IMR-90 (cell line): Measurements from ENCODE around the gene PCYT1B. TPM values are rescaled to one million over a fixed set of nuclear protein-coding genes. Genes with fewer than 3 reads are reported as not detected.
A peak's percentile ranks its signal among the peaks of the same experiment; 100 is the strongest.

Experiments
- ATAC-seq: fragments of 200-7000 bp; cut with Tn5 transposase; 2 replicates; pipeline ENCODE4 v1.9.1; 2020; ENCODE audit warnings: low read depth, mild to moderate bottlenecking, moderate library complexity
- BruUV-seq: library from RNA; stranded (reverse); fragments of 400-500 nt; replicated peaks from 2 replicates; lab custom pipeline; 2021; lab: Mats Ljungman, UMichigan
- CTCF ChIA-PET: fragments of 300-600 bp; formaldehyde crosslinking; extraction: SDS; loops from one replicate; lab custom pipeline; 2021; ENCODE audit warnings: antibody characterized with exemption; lab: Yijun Ruan, JAX
- POLR2A ChIA-PET: fragments of 300-600 bp; sonication (Branson Sonifier 250); formaldehyde crosslinking; loops from one replicate; lab custom pipeline; 2022; ENCODE audit warnings: antibody characterized with exemption; ENCODE audit not compliant: unreplicated experiment; lab: Charles Lee
- DNase-seq: peaks from one replicate; pipeline ENCODE4 v3.0.0; 2013
- H2AFZ ChIP-seq: replicated peaks from 2 replicates; pipeline ENCODE3; 2013; ENCODE audit warnings: low read length, mild to moderate bottlenecking; ENCODE audit not compliant: poor library complexity
- H2AK5ac ChIP-seq: 2 replicates; pipeline ENCODE4 v1.6.1; 2013; ENCODE audit warnings: low read depth, low read length, inconsistent platforms
- H2AK9ac ChIP-seq: replicated peaks from 2 replicates; pipeline ENCODE3; 2013; ENCODE audit warnings: mild to moderate bottlenecking, low read depth, low read length, moderate library complexity; ENCODE audit not compliant: poor library complexity
- H2BK120ac ChIP-seq: 2 replicates; pipeline ENCODE4 v1.6.1; 2013; ENCODE audit warnings: low read depth, low read length, inconsistent platforms
- H2BK15ac ChIP-seq: 3 replicates; pipeline ENCODE4 v1.6.1; 2013; ENCODE audit warnings: low read depth, low read length, inconsistent platforms
- H2BK20ac ChIP-seq: 2 replicates; pipeline ENCODE4 v1.6.1; 2013; ENCODE audit warnings: low read depth, mild to moderate bottlenecking, inconsistent platforms, low read length, moderate library complexity
- H2BK5ac ChIP-seq: 2 replicates; pipeline ENCODE4 v1.6.1; 2013; ENCODE audit warnings: mild to moderate bottlenecking, low read depth, low read length, inconsistent platforms; ENCODE audit not compliant: poor library complexity, severe bottlenecking
- H3K14ac ChIP-seq: replicated peaks from 2 replicates; pipeline ENCODE4 v1.6.1; 2013; ENCODE audit warnings: low read depth, low read length, inconsistent platforms
- H3K18ac ChIP-seq: 2 replicates; pipeline ENCODE4 v1.6.1; 2013; ENCODE audit warnings: low read depth, low read length, control low read depth
- H3K23ac ChIP-seq: 2 replicates; pipeline ENCODE4 v1.6.1; 2013; ENCODE audit warnings: low read depth, low read length, inconsistent platforms
- H3K27ac ChIP-seq: 2 replicates; pipeline ENCODE4 v1.5.1; 2013; ENCODE audit warnings: mild to moderate bottlenecking, control low read depth, low read length; ENCODE audit not compliant: insufficient read depth
- H3K27me3 ChIP-seq: 2 replicates; pipeline ENCODE4 v1.6.1; 2013; ENCODE audit warnings: low read length; ENCODE audit not compliant: control insufficient read depth, insufficient read depth
- H3K36me3 ChIP-seq: 2 replicates; pipeline ENCODE4 v1.6.1; 2013; ENCODE audit warnings: low read length, mixed read lengths; ENCODE audit not compliant: control insufficient read depth, insufficient read depth
- H3K4ac ChIP-seq: 2 replicates; pipeline ENCODE4 v1.6.1; 2013; ENCODE audit warnings: low read depth, low read length, inconsistent platforms
- H3K4me1 ChIP-seq: 2 replicates; pipeline ENCODE4 v1.6.1; 2013; ENCODE audit warnings: low read length, mixed read lengths; ENCODE audit not compliant: control insufficient read depth, insufficient read depth
- H3K4me2 ChIP-seq: 2 replicates; pipeline ENCODE4 v1.6.1; 2013; ENCODE audit warnings: low read depth, mild to moderate bottlenecking, control low read depth, low read length, moderate library complexity
- H3K4me3 ChIP-seq: 2 replicates; pipeline ENCODE4 v1.5.1; 2013; ENCODE audit warnings: low read depth, mild to moderate bottlenecking, control low read depth, low read length, moderate library complexity; ENCODE audit not compliant: insufficient read depth
- H3K56ac ChIP-seq: 2 replicates; pipeline ENCODE4 v1.6.1; 2013; ENCODE audit warnings: low read length, inconsistent platforms; ENCODE audit not compliant: insufficient read depth; ENCODE audit errors: extremely low read depth
- H3K79me1 ChIP-seq, 2 experiments: 2 replicates each; pipeline ENCODE4 v1.6.1; 2013; ENCODE audit warnings: low read length in 2 of 2, inconsistent platforms in 1 of 2, low read depth in 1 of 2
- H3K9ac ChIP-seq: 2 replicates; pipeline ENCODE4 v1.6.1; 2013; ENCODE audit warnings: low read depth, low read length, control low read depth
- H3K9me1 ChIP-seq: 2 replicates; pipeline ENCODE4 v1.6.1; 2013; ENCODE audit warnings: low read length, inconsistent platforms; ENCODE audit not compliant: insufficient read depth
- H3K9me3 ChIP-seq: 2 replicates; pipeline ENCODE4 v1.6.1; 2013; ENCODE audit warnings: low read length; ENCODE audit not compliant: control insufficient read depth, insufficient read depth
- H4K20me1 ChIP-seq: 2 replicates; pipeline ENCODE4 v1.6.1; 2013; ENCODE audit warnings: low read length, inconsistent platforms; ENCODE audit not compliant: insufficient read depth
- H4K5ac ChIP-seq: 2 replicates; pipeline ENCODE4 v1.6.1; 2013; ENCODE audit warnings: mild to moderate bottlenecking, low read depth, low read length, control low read depth
- H4K8ac ChIP-seq, 2 experiments: 2 replicates each; pipeline ENCODE4 v1.6.1; 2013; ENCODE audit warnings: low read depth in 2 of 2, low read length in 2 of 2, control low read depth in 1 of 2, inconsistent platforms in 1 of 2
- H4K91ac ChIP-seq: 2 replicates; pipeline ENCODE4 v1.6.1; 2013; ENCODE audit warnings: low read depth, low read length, inconsistent platforms; ENCODE audit not compliant: insufficient read depth
- CEBPB ChIP-seq: IDR thresholded peaks from 2 replicates; pipeline ENCODE4 v1.6.1; 2012; ENCODE audit warnings: low read depth, low read length, improper control_type of control experiment
- MAZ ChIP-seq: IDR thresholded peaks from 2 replicates; pipeline ENCODE4 v1.6.1; 2012; ENCODE audit warnings: low read depth, mild to moderate bottlenecking, low read length, improper control_type of control experiment, moderate library complexity, borderline replicate concordance
- MXI1 ChIP-seq: IDR thresholded peaks from 2 replicates; pipeline ENCODE4 v1.6.1; 2012; ENCODE audit warnings: low read depth, mild to moderate bottlenecking, low read length, moderate library complexity, borderline replicate concordance
- POLR2A ChIP-seq: IDR thresholded peaks from 2 replicates; pipeline ENCODE4 v1.6.1; 2012; ENCODE audit warnings: mild to moderate bottlenecking, low read depth, low read length
- RAD21 ChIP-seq: IDR thresholded peaks from 2 replicates; pipeline ENCODE4 v1.6.1; 2012; ENCODE audit warnings: low read length, improper control_type of control experiment
- RFX5 ChIP-seq: IDR thresholded peaks from 2 replicates; pipeline ENCODE4 v1.8.0; 2012; ENCODE audit warnings: low read depth, mild to moderate bottlenecking, low read length, moderate library complexity
- SMC3 ChIP-seq: fragments of 150-350 bp; IDR thresholded peaks from 2 replicates; pipeline ENCODE4 v1.6.1; 2016; ENCODE audit warnings: low read depth, mild to moderate bottlenecking, antibody characterized with exemption, low read length, moderate library complexity
- WGBS, 2 experiments: methylation state at CpG; one replicate each; pipeline versions ENCODE4 v1.1.5 to v1.1.7; 2013; ENCODE audit warnings: missing lambda C conversion rate in 2 of 2; ENCODE audit not compliant: insufficient read length in 1 of 2; ENCODE audit errors: extremely low coverage in 2 of 2; 5-methylcytosine and 5-hydroxymethylcytosine counted together
- dilution Hi-C: fragments of 300-500 bp; cut with HindIII; formaldehyde crosslinking; loops from one replicate; pipeline ENCODE4 v1.14.3; 2018; ENCODE audit warnings: low sequenced_read_pairs; ENCODE audit not compliant: unreplicated experiment
- in situ Hi-C: fragments of 300-500 bp; cut with MboI; formaldehyde crosslinking; loops from 3 replicates; pipeline ENCODE4 v1.14.3; 2019; ENCODE audit warnings: low sequenced_read_pairs, inconsistent platforms, mixed read lengths
- intact Hi-C: fragments of 100-400 bp; cut with micrococcal nuclease; formaldehyde crosslinking; loops from 2 replicates; pipeline ENCODE4 v1.10.0; 2022
- polyA plus RNA-seq, 3 experiments: library from polyadenylated mRNA; depleted of rRNA; stranded (reverse); fragments of >200 nt; gene quantifications; 2 replicates each; pipeline ENCODE4 v1.2.3, GENCODE V29; 2012; ENCODE audit warnings: low replicate concordance in 1 of 3
- total RNA-seq: library from RNA; depleted of rRNA; stranded (reverse); fragments of >200 nt; gene quantifications from 2 replicates; pipeline ENCODE4 v1.2.3, GENCODE V29; 2012
- TF ChIP-seq, protein P1 (sequence below): conservative IDR thresholded peaks from 2 replicates; pipeline ENCODE4 v1.5.1; 2012; ENCODE audit warnings: mild to moderate bottlenecking, low read depth, low read length, improper control_type of control experiment
- TF ChIP-seq, protein P2 (sequence below): fragments of 150-350 bp; IDR thresholded peaks from 2 replicates; pipeline ENCODE4 v1.6.1; 2016; ENCODE audit warnings: low read depth, mild to moderate bottlenecking, low read length, moderate library complexity, borderline replicate concordance

Gene PCYT1B
- total and polyA plus RNA-seq, 2 of the 4 experiments (the other 2 are of a cell fraction): under 0.01 to 0.09 TPM

DNA sequence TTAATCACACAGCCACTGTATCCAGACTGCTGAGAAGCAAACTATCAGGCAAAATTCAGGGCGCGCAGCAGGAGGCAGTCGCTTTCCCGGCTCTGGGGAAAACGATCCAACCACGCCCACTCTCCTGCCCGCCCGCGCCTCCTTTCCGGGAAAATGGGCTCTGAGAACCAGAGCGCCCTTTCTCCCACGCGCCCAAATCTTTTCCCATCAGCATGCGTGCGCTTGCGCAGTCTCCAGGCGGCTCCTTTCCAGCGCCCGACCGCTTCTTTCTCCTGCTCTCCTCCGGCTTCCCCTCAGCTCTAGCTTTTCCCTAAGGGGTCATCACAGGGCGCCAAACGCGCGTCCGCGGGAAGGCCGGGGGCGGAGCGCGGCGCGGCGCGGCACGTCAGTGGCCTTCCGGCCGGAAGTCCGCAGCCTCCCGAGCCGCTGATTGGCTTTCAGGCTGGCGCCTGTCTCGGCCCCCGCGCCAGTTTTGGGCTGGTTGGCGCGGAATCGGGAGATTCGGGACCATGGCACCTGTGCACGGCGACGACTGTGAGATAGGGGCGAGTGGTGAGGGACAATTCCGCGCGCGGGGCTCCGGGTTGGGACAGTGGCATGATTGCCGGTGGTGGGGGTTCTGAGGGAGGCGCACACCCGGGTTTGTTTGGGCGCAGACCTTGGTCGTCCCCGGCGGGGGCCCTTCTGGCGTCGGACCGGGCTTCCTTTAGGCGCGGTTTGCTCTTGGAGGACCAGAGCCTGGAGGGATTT, 46.5 kb upstream of the PCYT1B start, which contains the start of gene POLA1:
Gene POLA1 (plus strand): TSS at position 466 of the 750 bp plus-strand sequence. CDS start 44 bp downstream, at position 510.
- peak within 1 kb of the TSS; percentile 58 to 79; a peak in 3 of 4 replicates for H4K8ac ChIP-seq
- peak within 1 kb of the TSS; percentile 76 for H3K9ac ChIP-seq
- no peak within 1 kb of the TSS for H2BK120ac ChIP-seq
- ATAC-seq: peak; percentile 98
- in situ Hi-C loops: no loop called here
- TF ChIP-seq MXI1 (no peak), CEBPB (no peak), MAZ (peak; percentile 84; the same call in 1 of the 2 replicates), SMC3 (0 out of 2 replicates have a peak, but pooled peaks have one; percentile 1), RAD21 (no peak; the same call in 1 of the 2 replicates), POLR2A (no peak), RFX5 (no peak)
- TF ChIP-seq, protein P1, sequence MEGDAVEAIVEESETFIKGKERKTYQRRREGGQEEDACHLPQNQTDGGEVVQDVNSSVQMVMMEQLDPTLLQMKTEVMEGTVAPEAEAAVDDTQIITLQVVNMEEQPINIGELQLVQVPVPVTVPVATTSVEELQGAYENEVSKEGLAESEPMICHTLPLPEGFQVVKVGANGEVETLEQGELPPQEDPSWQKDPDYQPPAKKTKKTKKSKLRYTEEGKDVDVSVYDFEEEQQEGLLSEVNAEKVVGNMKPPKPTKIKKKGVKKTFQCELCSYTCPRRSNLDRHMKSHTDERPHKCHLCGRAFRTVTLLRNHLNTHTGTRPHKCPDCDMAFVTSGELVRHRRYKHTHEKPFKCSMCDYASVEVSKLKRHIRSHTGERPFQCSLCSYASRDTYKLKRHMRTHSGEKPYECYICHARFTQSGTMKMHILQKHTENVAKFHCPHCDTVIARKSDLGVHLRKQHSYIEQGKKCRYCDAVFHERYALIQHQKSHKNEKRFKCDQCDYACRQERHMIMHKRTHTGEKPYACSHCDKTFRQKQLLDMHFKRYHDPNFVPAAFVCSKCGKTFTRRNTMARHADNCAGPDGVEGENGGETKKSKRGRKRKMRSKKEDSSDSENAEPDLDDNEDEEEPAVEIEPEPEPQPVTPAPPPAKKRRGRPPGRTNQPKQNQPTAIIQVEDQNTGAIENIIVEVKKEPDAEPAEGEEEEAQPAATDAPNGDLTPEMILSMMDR: peak; percentile 33
- TF ChIP-seq, protein P2, sequence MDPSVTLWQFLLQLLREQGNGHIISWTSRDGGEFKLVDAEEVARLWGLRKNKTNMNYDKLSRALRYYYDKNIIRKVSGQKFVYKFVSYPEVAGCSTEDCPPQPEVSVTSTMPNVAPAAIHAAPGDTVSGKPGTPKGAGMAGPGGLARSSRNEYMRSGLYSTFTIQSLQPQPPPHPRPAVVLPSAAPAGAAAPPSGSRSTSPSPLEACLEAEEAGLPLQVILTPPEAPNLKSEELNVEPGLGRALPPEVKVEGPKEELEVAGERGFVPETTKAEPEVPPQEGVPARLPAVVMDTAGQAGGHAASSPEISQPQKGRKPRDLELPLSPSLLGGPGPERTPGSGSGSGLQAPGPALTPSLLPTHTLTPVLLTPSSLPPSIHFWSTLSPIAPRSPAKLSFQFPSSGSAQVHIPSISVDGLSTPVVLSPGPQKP: no peak
- H3K14ac ChIP-seq: no peak within 1 kb of the TSS
- peak within 1 kb of the TSS; percentile 82 for H3K4me2 ChIP-seq
- H3K9me1 ChIP-seq: no peaks in the 10 kb centered on the region
- no peak within 1 kb of the TSS for H4K91ac ChIP-seq
- no peak within 1 kb of the TSS for H2BK5ac ChIP-seq
- H3K27me3 ChIP-seq: no peaks in the 10 kb centered on the region
- no peak within 1 kb of the TSS for H2AK9ac ChIP-seq
- H4K5ac ChIP-seq: peak within 1 kb of the TSS; percentile 42; the same call in 1 of the 2 replicates
- BruUV-seq: no TSS peak
- no peak within 1 kb of the TSS for H2BK20ac ChIP-seq
- H2AK5ac ChIP-seq: no peak within 1 kb of the TSS
- no peaks in the 10 kb centered on the region for H3K36me3 ChIP-seq
- DNase-seq: peak; percentile 95
- H2AFZ ChIP-seq: peak within 1 kb of the TSS; percentile 93
- no peak within 1 kb of the TSS for H3K18ac ChIP-seq
- H3K4me3 ChIP-seq: peak within 1 kb of the TSS; percentile 86
- intact Hi-C loops: loop anchor here (5.0 kb wide), 1 partner anchor 296 kb away; no protein-coding TSS in a partner anchor
- no peaks in the 10 kb centered on the region; the same call in 1 of the 2 replicates for H4K20me1 ChIP-seq
- peak within 1 kb of the TSS; percentile 24 for H3K27ac ChIP-seq
- CTCF ChIA-PET: no interaction called here
- H3K56ac ChIP-seq: no peak within 1 kb of the TSS
- H3K79me1 ChIP-seq: 0 out of 4 replicates have a peak, but pooled peaks cover 0 to 4% of the 10 kb centered on the region in 2 experiments
- POLR2A ChIA-PET: no interaction called here
- dilution Hi-C loops: no loop called here
- H3K4me1 ChIP-seq: no peaks in the 10 kb centered on the region
- WGBS, 2 experiments: 39% methylated on average over 46 of the region's 70 CpGs; no CpG with 5 or more reads in 1 of the 2 experiments
- no peak within 1 kb of the TSS for H3K4ac ChIP-seq
- H3K23ac ChIP-seq: no peak within 1 kb of the TSS
- H3K9me3 ChIP-seq: no peaks in the 10 kb centered on the region
- H2BK15ac ChIP-seq: no peak within 1 kb of the TSS
